MM.1S (cell line): ENCODE results near the gene CTRB2.

Experiments used
- DNase-seq: peaks from one replicate; pipeline ENCODE4 v3.0.0-alpha.2; 2015
- H2AFZ ChIP-seq: fragments of 300-600 bp; sonication (generic); 2 replicates; pipeline ENCODE4 v1.6.0; 2016; ENCODE audit warnings: antibody characterized with exemption, low read length
- H3F3A ChIP-seq: fragments of 300-600 bp; sonication (generic); 2 replicates; pipeline ENCODE4 v1.6.1; 2016; ENCODE audit warnings: mild to moderate bottlenecking, antibody characterized with exemption, low read length, moderate library complexity, mixed read lengths; ENCODE audit not compliant: insufficient read depth
- H3K27ac ChIP-seq: fragments of 300-600 bp; sonication (generic); 2 replicates; pipeline ENCODE4 v1.5.1; 2016; ENCODE audit warnings: mild to moderate bottlenecking, low read length
- H3K27me3 ChIP-seq: fragments of 300-600 bp; sonication (generic); replicated peaks from 2 replicates; pipeline ENCODE4 v1.6.0; 2016; ENCODE audit warnings: low read length; ENCODE audit not compliant: insufficient read depth
- H3K36me3 ChIP-seq: fragments of 300-600 bp; sonication (generic); replicated peaks from 2 replicates; pipeline ENCODE4 v1.6.1; 2016; ENCODE audit warnings: mild to moderate bottlenecking, low read length, mixed read lengths; ENCODE audit not compliant: insufficient read depth
- H3K4me1 ChIP-seq: fragments of 300-600 bp; sonication (generic); 2 replicates; pipeline ENCODE4 v1.6.1; 2016; ENCODE audit warnings: low read length, mixed read lengths
- H3K4me2 ChIP-seq: fragments of 300-600 bp; sonication (generic); 2 replicates; pipeline ENCODE4 v1.6.0; 2016; ENCODE audit warnings: low read depth, low read length
- H3K4me3 ChIP-seq: fragments of 300-600 bp; sonication (generic); 2 replicates; pipeline ENCODE4 v1.5.1; 2016; ENCODE audit warnings: low read length, mixed read lengths
- H3K79me2 ChIP-seq: fragments of 300-600 bp; sonication (generic); 2 replicates; pipeline ENCODE4 v1.6.1; 2016; ENCODE audit warnings: mixed run types, low read length, mixed read lengths
- H3K9ac ChIP-seq: fragments of 300-600 bp; sonication (generic); 2 replicates; pipeline ENCODE4 v1.6.1; 2016; ENCODE audit warnings: low read length, mixed read lengths
- H3K9me2 ChIP-seq: fragments of 300-600 bp; sonication (generic); replicated peaks from 2 replicates; pipeline ENCODE4 v1.6.1; 2016; ENCODE audit warnings: mild to moderate bottlenecking, low read length, mixed read lengths; ENCODE audit not compliant: insufficient read depth
- H3K9me3 ChIP-seq: fragments of 300-600 bp; sonication (generic); replicated peaks from 2 replicates; pipeline ENCODE4 v1.6.1; 2016; ENCODE audit warnings: mild to moderate bottlenecking, low read length, mixed read lengths; ENCODE audit not compliant: insufficient read depth
- H4K20me1 ChIP-seq: fragments of 300-600 bp; sonication (generic); 2 replicates; pipeline ENCODE4 v1.6.1; 2016; ENCODE audit warnings: mild to moderate bottlenecking, low read length, moderate library complexity, mixed read lengths; ENCODE audit not compliant: insufficient read depth
- CTCF ChIP-seq: fragments of 300-600 bp; sonication (generic); IDR thresholded peaks from 2 replicates; pipeline ENCODE4 v1.5.1; 2016; ENCODE audit warnings: antibody characterized with exemption, low read length, mixed read lengths
- EZH2 ChIP-seq: fragments of 300-600 bp; sonication (generic); optimal IDR thresholded peaks from 2 replicates; pipeline ENCODE3; 2017; ENCODE audit warnings: low read depth, mild to moderate bottlenecking, antibody characterized with exemption, low read length, mixed read lengths
- EZH2phosphoT487 ChIP-seq: fragments of 300-600 bp; sonication (generic); IDR thresholded peaks from 2 replicates; pipeline ENCODE4 v1.6.1; 2018; ENCODE audit warnings: antibody characterized with exemption, low read length

The CTRB2 gene

GRCh38 chr16:75202069-75202590 lies 4.8 kb downstream of the CTRB2 start:
- Histone ChIP-seq H3K27ac (no peak overlapping the region), H4K20me1 (no peaks in the 10 kb centered on the region), H3K9me3 (no peaks in the 10 kb centered on the region), H3K79me2 (no peaks in the 10 kb centered on the region), H3K4me1 (no peaks in the 10 kb centered on the region), H3K9me2 (no peaks in the 10 kb centered on the region), H3K36me3 (no peaks in the 10 kb centered on the region), H3K27me3 (no peaks in the 10 kb centered on the region), H3K9ac (no peak overlapping the region), H3K4me2 (no peak overlapping the region), H3K4me3 (no peak overlapping the region), H3F3A (no peaks in the 10 kb centered on the region), H2AFZ (no peak overlapping the region)
- TF ChIP-seq EZH2phosphoT487 (no peak), CTCF (no peak), EZH2 (no peak)
- DNase-seq = no peak

GRCh38 chr16:75198135-75198600 lies 8.8 kb downstream of the CTRB2 start:
- no peaks in the 10 kb centered on the region for H3F3A ChIP-seq
- no peak overlapping the region for H3K4me3 ChIP-seq
- H3K36me3 ChIP-seq = no peaks in the 10 kb centered on the region
- no peak overlapping the region for H3K4me2 ChIP-seq
- no peaks in the 10 kb centered on the region for H3K4me1 ChIP-seq
- H4K20me1 ChIP-seq = no peaks in the 10 kb centered on the region
- no peaks in the 10 kb centered on the region for H3K27me3 ChIP-seq
- no peaks in the 10 kb centered on the region for H3K79me2 ChIP-seq
- no peak for TF ChIP-seq CTCF
- no peak for TF ChIP-seq EZH2phosphoT487
- TF ChIP-seq EZH2 = no peak
- no peaks in the 10 kb centered on the region for H3K9me3 ChIP-seq
- H3K9me2 ChIP-seq = no peaks in the 10 kb centered on the region
- H2AFZ ChIP-seq = no peak overlapping the region
- H3K27ac ChIP-seq = no peak overlapping the region
- DNase-seq = no peak
- no peak overlapping the region for H3K9ac ChIP-seq

GRCh38 chr16:75197522-75198134 lies 9.3 kb downstream of the CTRB2 start:
- H3K27ac ChIP-seq = no peak overlapping the region
- H4K20me1 ChIP-seq = no peaks in the 10 kb centered on the region
- no peaks in the 10 kb centered on the region for H3K36me3 ChIP-seq
- no peaks in the 10 kb centered on the region for H3K9me2 ChIP-seq
- H3K9ac ChIP-seq = no peak overlapping the region
- no peaks in the 10 kb centered on the region for H3K79me2 ChIP-seq
- TF ChIP-seq EZH2phosphoT487 (no peak), CTCF (no peak), EZH2 (no peak)
- no peaks in the 10 kb centered on the region for H3K9me3 ChIP-seq
- no peak overlapping the region for H2AFZ ChIP-seq
- H3K4me2 ChIP-seq = no peak overlapping the region
- DNase-seq = no peak
- no peaks in the 10 kb centered on the region for H3K4me1 ChIP-seq
- H3F3A ChIP-seq = no peaks in the 10 kb centered on the region
- H3K4me3 ChIP-seq = no peak overlapping the region
- no peaks in the 10 kb centered on the region for H3K27me3 ChIP-seq
